Thyroid gland (tissue), 4 donors: ENCODE data around the gene SRGAP1. TPM values are rescaled to one million over a fixed set of nuclear protein-coding genes. Genes with fewer than 3 reads are reported as not detected.

Source experiments
- DNase-seq, 2 donors: peaks; one replicate each; pipeline ENCODE4 v3.0.0-alpha.2; 2019
- H3K27ac ChIP-seq, 3 donors: fragments of 200-600 bp; sonication (generic); 1 replicate in 2 of 3; 2 replicates in 1 of 3; pipeline ENCODE4 v1.5.1; 2016 to 2019; ENCODE audit warnings: mild to moderate bottlenecking in 1 of 3, moderate library complexity in 1 of 3
- H3K27me3 ChIP-seq: fragments of 200-600 bp; sonication (generic); one replicate; pipeline ENCODE4 v1.5.1; 2019
- H3K36me3 ChIP-seq, 2 donors: fragments of 200-600 bp; sonication (generic); one replicate each; pipeline ENCODE4 v1.5.1; 2016 to 2019
- H3K4me1 ChIP-seq, 2 donors: fragments of 200-600 bp; sonication (generic); one replicate each; pipeline ENCODE4 v1.5.1; 2017 to 2019
- H3K4me3 ChIP-seq, 3 donors: fragments of 200-600 bp; sonication (generic); replicated peaks in 1 of 3; 1 replicate in 2 of 3; 2 replicates in 1 of 3; pipeline ENCODE4 v1.5.1; 2016; ENCODE audit warnings: mild to moderate bottlenecking in 1 of 3
- H3K9me3 ChIP-seq: fragments of 200-600 bp; sonication (generic); one replicate; pipeline ENCODE4 v1.5.1; 2017
- POLR2A ChIP-seq, 2 donors: fragments of 450-650 bp; IDR thresholded peaks; one replicate each; pipeline ENCODE4 v1.6.1; 2017; ENCODE audit warnings: antibody characterized with exemption in 2 of 2, mild to moderate bottlenecking in 2 of 2, moderate library complexity in 1 of 2
- WGBS, 2 donors: methylation state at CpG; one replicate each; pipeline ENCODE4 v1.1.5; 2017; 5-methylcytosine and 5-hydroxymethylcytosine counted together
- intact Hi-C: fragments of 100-400 bp; cut with DNase I; formaldehyde crosslinking; loops from one replicate; pipeline ENCODE4 v1.15.1; 2023
- total RNA-seq, 4 donors: library from RNA; depleted of rRNA; stranded (reverse); fragments of >200 nt; gene quantifications; one replicate each; pipeline ENCODE4 v1.2.3, GENCODE V29; 2016
- TF ChIP-seq, protein P1 (sequence below), 6 experiments: fragments of 200-600 bp in 3 of 6; fragments of 450-650 bp in 3 of 6; sonication (generic) in 3 of 6; IDR thresholded peaks; one replicate each; pipeline ENCODE4 v1.5.1; 2016 to 2019; ENCODE audit warnings: antibody characterized with exemption in 6 of 6, mild to moderate bottlenecking in 2 of 6, inconsistent platforms in 1 of 6, moderate library complexity in 1 of 6

The SRGAP1 gene
- total RNA-seq, 4 donors from 2014 or later: 14.1 to 26.3 (median 20.9) TPM

DNA sequence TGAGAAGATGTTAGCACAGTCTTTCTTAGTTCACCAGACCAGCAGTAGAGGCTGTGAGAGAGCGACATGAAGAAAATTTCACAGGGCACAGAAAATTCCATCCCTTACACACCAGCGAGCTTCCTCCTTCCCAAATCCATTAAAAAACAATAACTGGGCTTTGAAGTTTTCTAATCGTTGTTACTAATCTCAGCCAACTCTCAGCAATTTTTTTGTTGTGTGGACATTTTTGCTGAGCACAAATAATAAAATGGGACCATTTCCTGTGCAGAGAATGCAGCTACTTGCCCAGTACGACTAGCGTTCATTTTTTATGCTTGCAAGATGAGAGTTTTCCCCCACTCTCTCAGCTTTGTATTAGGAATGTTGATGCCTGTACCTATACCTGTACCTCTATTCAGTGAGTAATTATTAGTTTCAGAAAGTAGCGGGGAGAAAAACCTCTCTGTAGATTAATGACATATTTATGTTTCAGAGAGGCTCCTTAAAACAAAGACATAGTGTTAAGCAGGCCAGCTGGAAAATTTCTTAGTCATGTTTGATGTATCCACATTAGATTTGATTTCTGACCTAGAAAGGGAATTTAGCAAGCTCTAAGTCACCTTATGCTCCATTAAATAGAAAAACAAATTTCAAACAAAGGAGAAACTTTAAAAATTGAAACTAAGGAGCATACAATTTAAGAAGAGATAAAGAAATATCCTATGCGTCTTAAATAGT lies 146.5 kb downstream of the SRGAP1 start:
- no peaks in the 10 kb centered on the region for H3K36me3 ChIP-seq
- TF ChIP-seq POLR2A (IDR thresholded peaks at IDR 0.05): no peak
- peaks cover 32 to 33% of the 10 kb centered on the region in 2 donors for H3K4me1 ChIP-seq
- peak overlapping the region in 1 of 3 donors; percentile 50 for H3K27ac ChIP-seq
- no peak for DNase-seq
- no peak overlapping the region for H3K4me3 ChIP-seq
- H3K27me3 ChIP-seq: no peaks in the 10 kb centered on the region
- intact Hi-C loops: no loop called here
- WGBS, 2 donors: 82 to 84% methylated on average over 7 of the region's 7 CpGs
- H3K9me3 ChIP-seq: no peaks in the 10 kb centered on the region

DNA sequence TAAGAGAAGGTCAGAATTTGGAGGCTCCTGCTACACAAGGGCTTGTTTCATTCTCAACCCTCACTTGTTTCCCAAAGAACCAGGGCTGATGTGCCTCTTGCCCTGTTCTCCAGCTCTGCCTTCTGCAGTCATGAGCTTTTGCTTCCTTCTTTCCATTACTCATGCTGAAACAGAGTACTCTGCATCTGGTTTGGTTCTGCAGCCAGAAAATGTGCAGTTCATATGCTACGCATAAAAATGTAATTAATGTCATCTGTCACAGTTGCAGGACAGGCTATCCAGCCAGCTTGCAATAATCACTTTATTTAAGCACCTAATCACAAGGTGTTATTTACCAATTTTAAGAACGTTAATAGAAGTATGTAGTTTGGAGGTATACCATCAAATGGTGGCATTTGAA lies 150.2 kb downstream of the SRGAP1 start:
- intact Hi-C loops: no loop called here
- H3K27ac ChIP-seq: no peak overlapping the region
- H3K4me3 ChIP-seq: no peak overlapping the region
- no peaks in the 10 kb centered on the region for H3K36me3 ChIP-seq
- peaks cover 26 to 28% of the 10 kb centered on the region in 2 donors for H3K4me1 ChIP-seq
- no peak for DNase-seq
- H3K27me3 ChIP-seq: no peaks in the 10 kb centered on the region
- 85 to 89% methylated on average over 2 of the region's 2 CpGs for WGBS, 2 donors
- TF ChIP-seq, protein P1, sequence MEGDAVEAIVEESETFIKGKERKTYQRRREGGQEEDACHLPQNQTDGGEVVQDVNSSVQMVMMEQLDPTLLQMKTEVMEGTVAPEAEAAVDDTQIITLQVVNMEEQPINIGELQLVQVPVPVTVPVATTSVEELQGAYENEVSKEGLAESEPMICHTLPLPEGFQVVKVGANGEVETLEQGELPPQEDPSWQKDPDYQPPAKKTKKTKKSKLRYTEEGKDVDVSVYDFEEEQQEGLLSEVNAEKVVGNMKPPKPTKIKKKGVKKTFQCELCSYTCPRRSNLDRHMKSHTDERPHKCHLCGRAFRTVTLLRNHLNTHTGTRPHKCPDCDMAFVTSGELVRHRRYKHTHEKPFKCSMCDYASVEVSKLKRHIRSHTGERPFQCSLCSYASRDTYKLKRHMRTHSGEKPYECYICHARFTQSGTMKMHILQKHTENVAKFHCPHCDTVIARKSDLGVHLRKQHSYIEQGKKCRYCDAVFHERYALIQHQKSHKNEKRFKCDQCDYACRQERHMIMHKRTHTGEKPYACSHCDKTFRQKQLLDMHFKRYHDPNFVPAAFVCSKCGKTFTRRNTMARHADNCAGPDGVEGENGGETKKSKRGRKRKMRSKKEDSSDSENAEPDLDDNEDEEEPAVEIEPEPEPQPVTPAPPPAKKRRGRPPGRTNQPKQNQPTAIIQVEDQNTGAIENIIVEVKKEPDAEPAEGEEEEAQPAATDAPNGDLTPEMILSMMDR (IDR thresholded peaks at IDR 0.05): no peak
- TF ChIP-seq POLR2A (IDR thresholded peaks at IDR 0.05): no peak
- no peaks in the 10 kb centered on the region for H3K9me3 ChIP-seq

DNA sequence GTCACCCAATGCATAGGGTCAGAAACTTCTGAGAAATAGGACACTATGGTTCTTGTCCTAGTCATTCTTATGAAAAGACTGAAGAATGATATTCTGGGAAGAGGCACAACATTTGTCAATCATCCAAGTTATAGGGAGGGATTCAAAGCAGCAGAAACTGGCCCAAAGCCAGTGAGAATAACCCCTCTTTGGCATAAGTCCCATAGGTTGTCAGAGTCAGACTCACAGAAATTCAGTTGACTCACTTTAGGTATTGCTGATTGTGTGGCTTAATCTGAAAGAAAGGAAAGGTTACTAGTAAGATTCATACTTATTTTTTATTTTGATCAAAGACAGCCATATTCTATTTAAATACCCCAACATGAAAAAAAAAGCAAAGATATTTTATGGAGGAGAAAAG lies 151.0 kb downstream of the SRGAP1 start:
- intact Hi-C loops: no loop called here
- H3K9me3 ChIP-seq: no peaks in the 10 kb centered on the region
- no peaks in the 10 kb centered on the region for H3K36me3 ChIP-seq
- H3K27ac ChIP-seq: no peak overlapping the region
- TF ChIP-seq, protein P1 (IDR thresholded peaks at IDR 0.05): no peak
- no peak for TF ChIP-seq POLR2A (IDR thresholded peaks at IDR 0.05)
- no peak for DNase-seq
- no peak overlapping the region for H3K4me3 ChIP-seq
- no peaks in the 10 kb centered on the region for H3K27me3 ChIP-seq
- H3K4me1 ChIP-seq: peaks cover 19 to 31% of the 10 kb centered on the region in 2 donors

DNA sequence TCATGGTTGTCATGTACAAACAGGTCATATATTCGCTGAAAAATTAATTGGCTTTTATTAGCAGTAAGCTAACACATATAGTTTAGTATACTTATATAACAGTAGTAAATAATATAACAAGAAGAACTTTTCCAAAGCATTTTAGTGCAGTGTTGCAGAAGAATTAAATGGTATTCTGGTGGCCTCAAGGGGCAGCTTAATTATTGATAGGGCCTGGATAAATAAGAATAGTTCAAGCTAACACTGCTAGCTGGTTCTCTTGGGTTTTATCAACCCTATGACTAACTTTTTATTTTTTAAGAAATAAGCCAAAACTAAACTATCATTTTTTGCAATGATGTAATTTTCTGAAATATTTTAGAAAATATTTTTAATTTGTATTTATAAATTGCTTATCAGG lies 152.1 kb downstream of the SRGAP1 start:
- no peak overlapping the region for H3K4me3 ChIP-seq
- H3K4me1 ChIP-seq: peaks cover 9 to 23% of the 10 kb centered on the region in 2 donors
- H3K36me3 ChIP-seq: no peaks in the 10 kb centered on the region
- no peak for DNase-seq
- no peak overlapping the region for H3K27ac ChIP-seq
- TF ChIP-seq, protein P1 (IDR thresholded peaks at IDR 0.05): no peak
- no peak for TF ChIP-seq POLR2A (IDR thresholded peaks at IDR 0.05)
- intact Hi-C loops: no loop called here
- WGBS, 2 donors: 95 to 97% methylated on average over 1 of the region's 1 CpG
- no peaks in the 10 kb centered on the region for H3K9me3 ChIP-seq
- no peaks in the 10 kb centered on the region for H3K27me3 ChIP-seq

DNA sequence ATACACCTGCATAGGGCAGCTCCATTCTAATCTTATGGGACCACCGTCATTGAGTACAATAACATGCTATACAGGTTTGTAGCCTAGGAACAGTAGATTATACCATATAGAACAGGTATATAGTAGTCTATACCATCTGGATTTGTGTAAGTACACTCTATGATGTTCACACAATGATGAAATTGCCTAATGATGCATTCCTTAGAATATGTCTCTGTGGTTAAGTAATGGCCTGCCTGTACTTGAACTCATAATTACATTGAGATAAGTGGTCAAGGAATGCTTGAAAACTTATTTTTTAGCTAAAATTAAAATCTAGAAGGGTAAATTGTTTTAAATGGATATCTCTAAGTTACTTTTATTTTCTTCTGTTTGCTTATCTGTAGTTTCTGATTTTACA lies 152.7 kb downstream of the SRGAP1 start:
- no peak overlapping the region for H3K4me3 ChIP-seq
- no peaks in the 10 kb centered on the region for H3K36me3 ChIP-seq
- no peaks in the 10 kb centered on the region for H3K9me3 ChIP-seq
- peaks cover 3 to 23% of the 10 kb centered on the region in 2 donors for H3K4me1 ChIP-seq
- intact Hi-C loops: no loop called here
- H3K27ac ChIP-seq: no peak overlapping the region
- WGBS, 2 donors: 92 to 96% methylated on average over 1 of the region's 1 CpG
- DNase-seq: no peak
- no peak for TF ChIP-seq POLR2A (IDR thresholded peaks at IDR 0.05)
- TF ChIP-seq, protein P1 (IDR thresholded peaks at IDR 0.05): no peak
- no peaks in the 10 kb centered on the region for H3K27me3 ChIP-seq
